IMR-90 (cell line): ENCODE data around the gene CBLIF.

Experiments used
- BHLHE40 ChIP-seq: fragments of 150-350 bp; IDR thresholded peaks from 2 replicates; pipeline ENCODE4 v1.6.1; 2016; ENCODE audit warnings: mild to moderate bottlenecking, low read depth, low read length
- CHD1 ChIP-seq: IDR thresholded peaks from 2 replicates; pipeline ENCODE4 v1.6.1; 2012; ENCODE audit warnings: low read depth, low read length, improper control_type of control experiment
- CTCF ChIP-seq: conservative IDR thresholded peaks from 2 replicates; pipeline ENCODE4 v1.5.1; 2012; ENCODE audit warnings: mild to moderate bottlenecking, low read depth, low read length, improper control_type of control experiment
- ELK1 ChIP-seq: fragments of 150-350 bp; IDR thresholded peaks from 2 replicates; pipeline ENCODE4 v1.6.1; 2016; ENCODE audit warnings: low read depth, mild to moderate bottlenecking, low read length, moderate library complexity, borderline replicate concordance
- MAFK ChIP-seq: IDR thresholded peaks from 2 replicates; pipeline ENCODE4 v1.6.1; 2012; ENCODE audit warnings: low read depth, low read length, improper control_type of control experiment
- MXI1 ChIP-seq: IDR thresholded peaks from 2 replicates; pipeline ENCODE4 v1.6.1; 2012; ENCODE audit warnings: low read depth, mild to moderate bottlenecking, low read length, moderate library complexity, borderline replicate concordance
- POLR2A ChIP-seq: IDR thresholded peaks from 2 replicates; pipeline ENCODE4 v1.6.1; 2012; ENCODE audit warnings: mild to moderate bottlenecking, low read depth, low read length
- RAD21 ChIP-seq: IDR thresholded peaks from 2 replicates; pipeline ENCODE4 v1.6.1; 2012; ENCODE audit warnings: low read length, improper control_type of control experiment
- RFX5 ChIP-seq: IDR thresholded peaks from 2 replicates; pipeline ENCODE4 v1.8.0; 2012; ENCODE audit warnings: low read depth, mild to moderate bottlenecking, low read length, moderate library complexity
- SMC3 ChIP-seq: fragments of 150-350 bp; IDR thresholded peaks from 2 replicates; pipeline ENCODE4 v1.6.1; 2016; ENCODE audit warnings: low read depth, mild to moderate bottlenecking, antibody characterized with exemption, low read length, moderate library complexity
- TF ChIP-seq, protein P1 (sequence below): fragments of 150-350 bp; IDR thresholded peaks from 2 replicates; pipeline ENCODE4 v1.6.1; 2017; ENCODE audit warnings: mild to moderate bottlenecking, antibody characterized with exemption, low read length, low read depth

DNA sequence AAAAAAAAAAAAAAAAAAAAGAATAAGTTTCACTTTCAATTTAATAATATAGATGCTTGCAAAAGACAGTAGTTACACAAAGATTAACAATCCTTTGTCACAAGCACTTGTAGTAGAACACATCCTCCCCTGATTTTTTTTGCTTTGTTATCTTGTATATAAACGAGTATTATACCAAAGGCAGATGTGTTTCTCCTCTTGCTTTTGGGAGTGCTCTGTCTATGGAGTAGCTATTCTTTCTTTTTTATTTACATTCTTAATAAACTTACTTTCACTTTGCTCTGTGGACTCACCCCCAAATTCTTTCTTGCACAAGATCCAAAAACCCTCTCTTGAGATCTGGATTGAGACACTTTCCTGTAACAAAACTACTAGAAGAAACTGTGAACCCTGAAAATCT is 31.3 kb downstream of the CBLIF start:
- TF ChIP-seq CTCF (no peak), POLR2A (no peak), MAFK (no peak), RAD21 (no peak), MXI1 (no peak), ELK1 (no peak), BHLHE40 (no peak), SMC3 (no peak), CHD1 (no peak), RFX5 (no peak)
- TF ChIP-seq, protein P1, sequence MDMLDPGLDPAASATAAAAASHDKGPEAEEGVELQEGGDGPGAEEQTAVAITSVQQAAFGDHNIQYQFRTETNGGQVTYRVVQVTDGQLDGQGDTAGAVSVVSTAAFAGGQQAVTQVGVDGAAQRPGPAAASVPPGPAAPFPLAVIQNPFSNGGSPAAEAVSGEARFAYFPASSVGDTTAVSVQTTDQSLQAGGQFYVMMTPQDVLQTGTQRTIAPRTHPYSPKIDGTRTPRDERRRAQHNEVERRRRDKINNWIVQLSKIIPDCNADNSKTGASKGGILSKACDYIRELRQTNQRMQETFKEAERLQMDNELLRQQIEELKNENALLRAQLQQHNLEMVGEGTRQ, result no peak
